GM19395 (cell line): ENCODE results near the gene INO80B.
"Not testable (repeated sequence)": the region's sequence is repeated elsewhere in the genome, so short reads cannot be mapped to it uniquely, and the experiment has no call there.

Source experiments
- ATAC-seq: cut with Tn5 transposase; IDR thresholded peaks from one replicate; pipeline ENCODE4 v1.9.1; 2021; ENCODE audit warnings: mild to moderate bottlenecking, moderate library complexity; ENCODE audit not compliant: unreplicated experiment

Gene INO80B

GRCh38 chr2:74425523-74425922 is 29.4 kb upstream of the INO80B start:
- ATAC-seq, result no peak

DNA sequence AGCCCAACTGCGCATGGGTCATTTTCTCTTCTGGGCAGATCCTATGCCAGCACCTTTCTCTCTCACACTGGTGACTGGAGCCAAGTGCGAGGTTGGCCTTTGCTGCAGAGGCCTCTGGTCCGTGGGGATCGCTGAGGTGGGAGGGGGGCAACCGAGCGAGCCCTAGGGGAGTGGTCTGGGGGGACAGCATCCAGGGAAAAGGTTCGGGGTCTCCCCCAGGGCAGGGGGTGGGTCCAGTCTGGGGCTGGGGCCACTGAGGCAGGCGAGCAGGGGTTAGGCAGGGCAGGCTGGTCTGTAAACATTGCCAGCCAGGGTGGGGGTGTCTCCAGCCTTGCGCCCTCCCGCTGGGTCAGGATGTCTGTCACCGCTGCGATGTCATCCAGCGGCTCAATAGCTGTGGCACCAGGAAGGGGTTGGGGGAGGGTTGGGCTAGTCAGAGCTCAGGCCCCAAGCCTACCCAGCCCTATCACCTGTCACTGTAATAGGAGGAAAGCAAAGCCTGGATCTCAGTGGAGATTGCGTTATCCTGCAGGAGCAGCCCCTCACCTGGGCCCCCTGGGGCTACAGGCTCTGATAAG is 28.6 kb upstream of the INO80B start:
- no peak for ATAC-seq

GRCh38 chr2:74427551-74427950 is 27.3 kb upstream of the INO80B start:
- no peak for ATAC-seq

GRCh38 chr2:74428675-74429074 is 26.2 kb upstream of the INO80B start:
- no peak for ATAC-seq

- no peak for ATAC-seq
Observed at GRCh38 chr2:74429487-74430451, 25.1 kb upstream of the INO80B start.

DNA sequence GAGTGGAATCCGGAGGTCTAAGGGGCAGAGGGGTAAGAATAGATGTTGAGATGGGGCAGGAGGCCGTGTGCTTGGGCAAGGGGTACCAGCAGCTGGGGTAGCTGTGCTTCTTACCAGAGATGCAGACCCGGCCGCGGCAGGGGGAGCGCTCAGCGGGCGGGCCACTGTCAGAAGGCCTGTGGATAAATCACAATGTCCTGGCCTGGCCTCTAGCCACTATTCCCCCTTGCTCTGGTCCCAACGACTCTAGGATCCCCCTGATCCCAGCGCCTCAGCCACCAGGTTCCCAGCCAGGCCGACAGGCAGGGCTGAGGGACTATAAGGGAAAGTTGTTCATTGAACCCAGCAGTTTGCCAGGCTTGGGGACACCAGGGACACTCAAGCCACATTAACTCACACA is 24.4 kb upstream of the INO80B start:
- no peak for ATAC-seq

DNA sequence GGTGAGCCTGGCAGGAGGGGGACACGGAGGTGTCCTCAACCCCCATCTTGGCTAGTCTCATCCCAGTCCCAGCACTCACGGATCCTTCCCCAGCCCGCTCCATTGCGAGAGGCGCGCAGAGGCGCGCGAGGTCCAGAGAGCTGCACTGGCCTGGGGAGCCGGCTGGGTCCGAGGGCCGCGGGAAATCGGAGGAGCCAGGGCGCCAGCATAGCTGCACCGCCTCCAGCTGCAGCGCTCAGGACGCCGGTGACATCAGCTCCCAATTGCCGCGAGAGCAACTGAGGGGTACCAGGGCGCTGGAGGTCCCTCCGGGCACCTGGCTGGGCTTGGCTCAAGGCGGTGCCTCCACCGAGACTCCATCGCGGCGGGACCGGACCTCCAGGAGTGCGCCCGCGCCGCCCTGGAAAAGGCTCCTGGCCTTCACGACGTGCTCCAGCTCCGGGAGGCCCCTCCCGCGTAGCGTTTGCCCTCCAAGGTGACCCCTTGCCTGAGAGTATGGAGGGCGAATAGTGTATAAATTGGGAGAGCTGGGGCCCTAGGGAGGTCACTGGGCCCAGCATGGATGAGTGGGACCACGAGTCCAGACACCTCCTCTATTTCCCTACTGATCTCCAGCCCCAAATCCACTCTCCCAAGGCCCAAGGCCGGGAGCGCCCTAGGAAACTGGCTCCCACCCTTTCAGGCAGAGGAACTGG is 18.6 kb upstream of the INO80B start:
- ATAC-seq, result no peak

DNA sequence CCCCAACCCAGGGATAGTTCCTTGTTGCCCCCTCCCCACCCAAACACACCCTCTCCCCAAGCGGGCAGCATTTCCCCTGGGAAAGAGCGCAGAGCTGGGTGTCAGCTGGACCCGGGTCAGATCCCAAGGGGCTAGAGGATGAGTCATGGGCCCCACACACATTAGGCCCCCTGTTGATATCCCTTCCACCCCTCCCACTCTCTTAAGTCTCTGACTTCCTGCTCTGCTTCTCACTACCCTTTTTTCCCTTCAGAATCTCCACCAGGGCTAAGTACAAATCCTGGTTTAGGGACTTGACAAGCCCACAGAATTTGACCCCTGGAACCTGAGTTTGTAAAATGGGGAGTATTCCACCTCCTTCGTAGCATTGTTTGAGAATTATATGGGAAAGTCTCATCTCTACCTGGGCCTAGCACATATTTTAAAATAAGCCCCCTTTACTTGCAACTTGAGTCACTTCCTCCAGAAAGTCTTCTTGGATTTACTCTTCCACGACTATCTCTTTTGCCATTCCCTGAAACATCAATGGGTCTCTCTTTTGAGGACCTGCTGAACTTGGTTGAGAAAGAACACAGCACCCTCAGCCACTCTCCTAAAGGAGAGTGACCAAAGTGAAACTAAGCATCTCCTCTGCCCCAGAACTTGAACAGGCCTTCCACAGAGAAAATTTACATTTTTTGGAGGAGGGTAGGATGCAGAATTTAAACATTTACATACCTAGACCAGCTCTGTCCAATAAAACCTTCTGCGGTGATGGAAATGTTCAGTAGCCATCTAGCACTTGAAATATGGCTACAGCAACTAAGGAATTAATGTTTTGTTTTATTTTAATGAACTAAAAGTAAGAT is 17.8 kb upstream of the INO80B start:
- no peak for ATAC-seq

GRCh38 chr2:74438248-74438647 is 16.6 kb upstream of the INO80B start:
- ATAC-seq, result no peak

- ATAC-seq, result no peak
Observed at GRCh38 chr2:74439373-74439772, 15.5 kb upstream of the INO80B start.

- no peak for ATAC-seq
Observed at GRCh38 chr2:74439803-74440377, 15.0 kb upstream of the INO80B start.

DNA sequence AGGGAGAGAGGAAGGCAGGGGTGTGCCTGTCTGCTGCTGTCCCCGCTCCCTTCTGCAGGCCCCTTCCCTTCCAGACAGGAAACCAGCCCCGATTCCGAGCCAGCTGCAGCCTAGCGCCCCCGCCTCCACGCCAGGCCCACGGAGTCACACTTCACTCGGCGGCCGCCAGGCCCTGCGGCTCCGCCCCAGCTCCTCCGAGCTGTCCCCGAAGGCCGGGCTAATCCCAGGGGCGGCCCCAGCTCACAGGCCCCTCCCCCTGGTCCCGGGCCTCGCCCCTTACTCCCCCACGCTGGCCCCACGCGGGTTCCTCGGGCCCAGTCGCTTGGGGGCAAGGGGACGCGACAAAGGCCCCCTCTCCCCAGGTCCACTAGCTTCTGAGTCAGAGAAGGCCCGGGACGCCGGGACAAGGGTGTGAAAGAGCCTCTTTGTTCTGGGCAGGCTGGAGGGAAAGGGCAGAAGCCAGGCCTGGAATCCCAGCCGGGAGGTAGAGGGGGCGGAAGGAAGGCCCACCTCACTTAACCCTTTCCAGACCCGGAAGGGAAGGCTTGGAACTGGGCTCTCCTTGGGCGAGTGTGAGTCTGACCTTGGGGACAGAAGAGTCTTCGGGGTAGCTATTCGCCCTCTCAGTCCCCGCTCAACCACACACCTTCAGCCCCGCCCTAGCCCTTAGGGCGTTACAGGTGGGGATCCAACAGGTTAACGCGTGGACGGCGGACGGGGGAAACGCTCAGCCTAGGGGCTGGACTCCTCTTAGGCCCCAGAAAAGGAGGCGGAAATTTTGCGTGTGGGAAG is 14.3 kb upstream of the INO80B start:
- ATAC-seq, result peak; percentile 83

DNA sequence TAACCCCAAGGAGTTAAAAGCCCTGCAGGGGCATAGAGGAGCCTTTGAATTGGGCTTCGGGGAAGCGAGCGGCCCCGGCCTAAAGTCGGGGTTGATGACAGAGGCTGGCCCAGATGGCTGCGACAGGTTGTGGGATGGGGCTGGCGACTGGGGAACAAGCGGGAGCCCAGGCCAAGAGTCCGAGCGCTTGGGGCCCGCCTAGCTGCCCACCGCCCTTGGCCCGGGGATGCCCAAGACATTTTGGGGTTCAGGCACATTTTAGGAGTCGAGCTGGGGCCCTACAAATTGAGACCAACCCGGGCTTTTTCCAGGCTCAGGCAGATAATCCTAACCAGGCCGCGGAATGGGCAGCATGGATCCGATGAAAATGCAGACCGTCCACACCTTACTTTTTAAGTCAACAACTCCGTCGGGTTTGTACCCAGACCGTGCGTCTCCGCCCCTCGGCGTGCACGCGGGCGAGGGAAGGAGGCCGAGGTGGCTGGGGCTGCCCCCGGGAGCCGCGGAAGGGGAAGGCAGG is 13.7 kb upstream of the INO80B start:
- ATAC-seq, result no peak

DNA sequence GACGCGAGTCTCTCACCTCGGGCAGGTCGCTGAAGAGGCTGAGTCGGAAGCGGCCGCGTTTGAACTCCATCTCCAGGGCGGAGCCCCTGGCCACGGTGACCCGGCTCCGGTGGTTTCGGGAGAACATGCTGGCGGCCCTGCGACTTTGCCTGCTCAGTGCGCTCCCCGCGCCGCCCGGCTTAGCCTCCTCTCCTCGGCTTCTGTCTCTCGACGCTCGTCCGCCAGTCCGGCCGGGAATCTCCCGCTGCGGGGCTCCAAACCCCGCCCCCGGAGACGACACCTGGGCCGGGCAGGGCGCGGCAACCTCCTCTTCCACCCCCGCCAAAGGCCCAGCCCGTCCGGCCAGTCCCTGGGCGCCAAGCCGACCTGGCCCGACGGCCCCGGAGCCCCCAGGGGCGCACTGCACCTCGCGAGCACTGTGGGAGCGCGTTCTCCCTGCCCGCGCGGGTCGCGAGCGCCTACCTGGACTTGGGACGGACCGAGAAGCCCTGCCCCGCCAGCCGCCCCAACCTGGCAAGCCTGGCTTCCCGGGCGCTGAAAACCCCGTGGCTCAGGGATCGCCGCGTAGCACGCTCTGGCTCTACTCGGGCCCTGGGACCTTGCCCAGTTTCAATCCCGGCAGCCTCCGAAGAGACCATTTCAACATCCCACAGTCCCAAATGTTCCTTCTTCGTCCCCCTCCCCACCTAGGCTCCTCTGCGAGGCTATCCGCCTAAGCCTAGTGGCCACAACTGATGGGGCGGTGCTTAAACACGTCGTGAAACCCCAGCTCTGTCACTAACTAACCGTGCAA is 13.0 kb upstream of the INO80B start, which contains the start of gene RTKN:
TSS of gene RTKN (minus strand) at position 248 of the 793 bp plus-strand sequence. CDS start at position 127, 121 bp downstream.
- ATAC-seq, result no peak

- not testable (repeated sequence) for ATAC-seq
Observed at GRCh38 chr2:74442483-74443297, 12.2 kb upstream of the INO80B start.

- ATAC-seq, result no peak
Observed at GRCh38 chr2:74444498-74445318, 10.2 kb upstream of the INO80B start.
